Stimulated activated CD8-positive, alpha-beta memory T cell treated with anti-CD3 and anti-CD28 coated beads, Interleukin-2, amount 100 ng/mL, for 48 hours (primary cell): ENCODE results near the gene COX4I1.
"Not testable (repeated sequence)": the region's sequence is repeated elsewhere in the genome, so short reads cannot be mapped to it uniquely, and the experiment has no call there.

Source experiments
- DNase-seq, 2 donors: peaks; one replicate each; pipeline ENCODE4 v3.0.0-alpha.2; 2020; ENCODE audit warnings: low read depth in 2 of 2

The COX4I1 gene

GRCh38 chr16:85800321-85800669, 800 bp downstream of the COX4I1 start:
- no peak for DNase-seq

- DNase-seq, result no peak
These were observed 4.1 kb downstream of the COX4I1 start for GRCh38 chr16:85803570-85803969.

- no peak for DNase-seq
These were observed 6.0 kb downstream of the COX4I1 start for GRCh38 chr16:85805442-85806045.

- DNase-seq, result no peak
These were observed 7.0 kb downstream of the COX4I1 start for GRCh38 chr16:85806539-85806938.

- DNase-seq, result not testable (repeated sequence)
These were observed 7.8 kb downstream of the COX4I1 start for GRCh38 chr16:85807340-85807739.

- not testable (repeated sequence) for DNase-seq
These were observed 8.6 kb downstream of the COX4I1 start for GRCh38 chr16:85808104-85808503.

GRCh38 chr16:85808926-85809325, 9.4 kb downstream of the COX4I1 start:
- DNase-seq, result no peak

- DNase-seq, result no peak
These were observed 10.2 kb downstream of the COX4I1 start for GRCh38 chr16:85809645-85810044.

- DNase-seq, result no peak
These were observed 10.7 kb downstream of the COX4I1 start for GRCh38 chr16:85810097-85810741.

- DNase-seq, result no peak
These were observed 11.2 kb downstream of the COX4I1 start for GRCh38 chr16:85810742-85811115.

- no peak for DNase-seq
These were observed 12.7 kb downstream of the COX4I1 start for GRCh38 chr16:85812031-85812807.

- no peak for DNase-seq
These were observed 13.6 kb downstream of the COX4I1 start for GRCh38 chr16:85812811-85813700.

GRCh38 chr16:85816159-85816558, 16.7 kb downstream of the COX4I1 start:
- DNase-seq, result no peak

GRCh38 chr16:85817195-85817594, 17.7 kb downstream of the COX4I1 start:
- DNase-seq, result not testable (repeated sequence)

GRCh38 chr16:85819245-85819644, 19.8 kb downstream of the COX4I1 start:
- DNase-seq, result peak; percentile 77 to 87

GRCh38 chr16:85819771-85820170, 20.3 kb downstream of the COX4I1 start:
- no peak for DNase-seq

GRCh38 chr16:85820604-85821372, 21.3 kb downstream of the COX4I1 start:
- no peak for DNase-seq

- peak; percentile 69 to 77 for DNase-seq
These were observed 22.1 kb downstream of the COX4I1 start for GRCh38 chr16:85821390-85822135.

- DNase-seq, result no peak
These were observed 22.6 kb downstream of the COX4I1 start for GRCh38 chr16:85822145-85822544.

- no peak for DNase-seq
These were observed 23.9 kb downstream of the COX4I1 start for GRCh38 chr16:85823328-85823920.
